ENCODE measurements around the gene MLC1. TPM values are rescaled to one million over a fixed set of nuclear protein-coding genes. Genes with fewer than 3 reads are reported as not detected.
A peak's percentile ranks its signal among the peaks of the same experiment; 100 is the strongest.

Gene MLC1
- total RNA-seq, 8 experiments from 2014 or later: 0.10 to 85.3 (median 0.28) TPM

- no peak overlapping the region for H3K27ac ChIP-seq
- H3K4me3 ChIP-seq: no peak overlapping the region
- in situ Hi-C loops (cut with MboI; ENCODE audit: low pct_unique_long_range_greater_than_20kb in 2 of 9, low sequenced_read_pairs in 9 of 9, unreplicated experiment in 9 of 9): no loop called here
- no peak for ATAC-seq (replicated peaks in 6 of 8)
- peaks cover 14 to 25% of the 10 kb centered on the region in 2 donors for H3K4me1 ChIP-seq (replicated peaks in 1 of 2)
- no CpG with 5 or more reads among the region's 14 CpGs for WGBS, 10 experiments
These were observed 27.8 kb downstream of the MLC1 start for GRCh38 chr22:50057278-50058060.

- in situ Hi-C loops (cut with MboI; ENCODE audit: low pct_unique_long_range_greater_than_20kb in 2 of 9, low sequenced_read_pairs in 9 of 9, unreplicated experiment in 9 of 9): no loop called here
- no peak overlapping the region for H3K4me3 ChIP-seq
- WGBS, 10 experiments: 40 to 100% (median 75%) methylated on average over 1 to 17 of the region's 34 CpGs; no CpG with 5 or more reads in 3 of the 10 experiments
- ATAC-seq (replicated peaks in 6 of 8): no peak
- peaks cover 14 to 25% of the 10 kb centered on the region in 2 donors for H3K4me1 ChIP-seq (replicated peaks in 1 of 2)
- no peak overlapping the region for H3K27ac ChIP-seq
These were observed 28.8 kb downstream of the MLC1 start for GRCh38 chr22:50056214-50056972.

- in situ Hi-C loops (cut with MboI; ENCODE audit: low pct_unique_long_range_greater_than_20kb in 2 of 9, low sequenced_read_pairs in 9 of 9, unreplicated experiment in 9 of 9): no loop called here
- Histone ChIP-seq H3K27ac (no peak overlapping the region), H3K4me3 (no peak overlapping the region), H3K4me1 (replicated peaks in 1 of 2) (peaks cover 2 to 5% of the 10 kb centered on the region in 2 donors)
- ATAC-seq (replicated peaks in 6 of 8): no peak
- 67 to 95% (median 88%) methylated on average over 2 to 15 of the region's 18 CpGs; no CpG with 5 or more reads in 6 of the 10 experiments for WGBS, 10 experiments
These were observed 31.4 kb downstream of the MLC1 start for GRCh38 chr22:50053861-50054260.

- Histone ChIP-seq H3K4me3 (no peak overlapping the region), H3K27ac (no peak overlapping the region), H3K4me1 (replicated peaks in 1 of 2) (no peaks in the 10 kb centered on the region)
- 42 to 87% (median 78%) methylated on average over 1 to 17 of the region's 18 CpGs; no CpG with 5 or more reads in 4 of the 10 experiments for WGBS, 10 experiments
- ATAC-seq (replicated peaks in 6 of 8): no peak
- in situ Hi-C loops (cut with MboI; ENCODE audit: low pct_unique_long_range_greater_than_20kb in 2 of 9, low sequenced_read_pairs in 9 of 9, unreplicated experiment in 9 of 9): no loop called here
These were observed 33.3 kb downstream of the MLC1 start for GRCh38 chr22:50051930-50052329.

GRCh38 chr22:50049299-50050195 lies 35.7 kb downstream of the MLC1 start:
- Histone ChIP-seq H3K27ac (no peak overlapping the region), H3K4me3 (no peak overlapping the region), H3K4me1 (replicated peaks in 1 of 2) (no peaks in the 10 kb centered on the region)
- in situ Hi-C loops (cut with MboI; ENCODE audit: low pct_unique_long_range_greater_than_20kb in 2 of 9, low sequenced_read_pairs in 9 of 9, unreplicated experiment in 9 of 9): loop anchor here in 3 of 9 experiments (25.0 kb wide), 2 partner anchors 112 to 287 kb away; no protein-coding TSS in a partner anchor
- 80 to 100% (median 100%) methylated on average over 1 to 3 of the region's 36 CpGs; no CpG with 5 or more reads in 7 of the 10 experiments for WGBS, 10 experiments
- no peak for ATAC-seq (replicated peaks in 6 of 8)

- Histone ChIP-seq H3K4me1 (replicated peaks in 1 of 2) (no peaks in the 10 kb centered on the region), H3K27ac (no peak overlapping the region), H3K4me3 (no peak overlapping the region)
- in situ Hi-C loops (cut with MboI; ENCODE audit: low pct_unique_long_range_greater_than_20kb in 2 of 9, low sequenced_read_pairs in 9 of 9, unreplicated experiment in 9 of 9): loop anchor here in 3 of 9 experiments (25.0 kb wide), 2 partner anchors 112 to 287 kb away; no protein-coding TSS in a partner anchor
- 20 to 84% (median 48%) methylated on average over 1 to 5 of the region's 17 CpGs; no CpG with 5 or more reads in 6 of the 10 experiments for WGBS, 10 experiments
- ATAC-seq (replicated peaks in 6 of 8): peak in 1 of 8 experiments; percentile 27
These were observed 36.4 kb downstream of the MLC1 start for GRCh38 chr22:50048836-50049235.

- ATAC-seq (replicated peaks in 6 of 8): peak in 1 of 8 experiments; percentile 44
- H3K4me1 ChIP-seq (replicated peaks in 1 of 2): no peaks in the 10 kb centered on the region
- 0 to 100% (median 74%) methylated on average over 1 to 5 of the region's 12 CpGs; no CpG with 5 or more reads in 2 of the 10 experiments for WGBS, 10 experiments
- in situ Hi-C loops (cut with MboI; ENCODE audit: low pct_unique_long_range_greater_than_20kb in 2 of 9, low sequenced_read_pairs in 9 of 9, unreplicated experiment in 9 of 9): loop anchor here in 3 of 9 experiments (25.0 kb wide), 2 partner anchors 111 to 286 kb away; no protein-coding TSS in a partner anchor
- no peak overlapping the region for H3K27ac ChIP-seq
- no peak overlapping the region for H3K4me3 ChIP-seq
These were observed 37.0 kb downstream of the MLC1 start for GRCh38 chr22:50048061-50048765.

GRCh38 chr22:50047346-50047745 lies 37.9 kb downstream of the MLC1 start:
- no peak overlapping the region for H3K4me3 ChIP-seq
- H3K27ac ChIP-seq: no peak overlapping the region
- in situ Hi-C loops (cut with MboI; ENCODE audit: low pct_unique_long_range_greater_than_20kb in 2 of 9, low sequenced_read_pairs in 9 of 9, unreplicated experiment in 9 of 9): loop anchor here in 3 of 9 experiments (25.0 kb wide), 2 partner anchors 110 to 285 kb away; no protein-coding TSS in a partner anchor
- WGBS, 10 experiments: 80% methylated on average over 1 of the region's 16 CpGs; no CpG with 5 or more reads in 9 of the 10 experiments
- no peak for ATAC-seq (replicated peaks in 6 of 8)
- no peaks in the 10 kb centered on the region for H3K4me1 ChIP-seq (replicated peaks in 1 of 2)

- ATAC-seq (replicated peaks in 6 of 8): peak in 1 of 8 experiments; percentile 22
- Histone ChIP-seq H3K27ac (no peak overlapping the region), H3K4me1 (replicated peaks in 1 of 2) (no peaks in the 10 kb centered on the region), H3K4me3 (no peak overlapping the region)
- 100% methylated on average over 2 of the region's 27 CpGs; no CpG with 5 or more reads in 9 of the 10 experiments for WGBS, 10 experiments
- in situ Hi-C loops (cut with MboI; ENCODE audit: low pct_unique_long_range_greater_than_20kb in 2 of 9, low sequenced_read_pairs in 9 of 9, unreplicated experiment in 9 of 9): loop anchor here in 3 of 9 experiments (25.0 kb wide), 2 partner anchors 109 to 284 kb away; no protein-coding TSS in a partner anchor
These were observed 38.6 kb downstream of the MLC1 start for GRCh38 chr22:50046481-50047245.

GRCh38 chr22:50046019-50046415 lies 39.2 kb downstream of the MLC1 start:
- H3K4me1 ChIP-seq (replicated peaks in 1 of 2): no peaks in the 10 kb centered on the region
- no peak overlapping the region for H3K27ac ChIP-seq
- no peak overlapping the region for H3K4me3 ChIP-seq
- in situ Hi-C loops (cut with MboI; ENCODE audit: low pct_unique_long_range_greater_than_20kb in 2 of 9, low sequenced_read_pairs in 9 of 9, unreplicated experiment in 9 of 9): loop anchor here in 3 of 9 experiments (25.0 kb wide), 2 partner anchors 109 to 284 kb away; no protein-coding TSS in a partner anchor
- WGBS, 10 experiments: 100% methylated on average over 1 of the region's 19 CpGs; no CpG with 5 or more reads in 8 of the 10 experiments
- ATAC-seq (replicated peaks in 6 of 8): peak in 3 of 8 experiments; percentile 9 to 21 (median 9)

Data from motor neuron (in vitro differentiated cells).